HG03103 (cell line): ENCODE data around the gene ATP1A1.

Experiments used
- ATAC-seq: cut with Tn5 transposase; IDR thresholded peaks from one replicate; pipeline ENCODE4 v1.9.1; 2021; ENCODE audit warnings: low read depth; ENCODE audit not compliant: unreplicated experiment

Gene ATP1A1

DNA sequence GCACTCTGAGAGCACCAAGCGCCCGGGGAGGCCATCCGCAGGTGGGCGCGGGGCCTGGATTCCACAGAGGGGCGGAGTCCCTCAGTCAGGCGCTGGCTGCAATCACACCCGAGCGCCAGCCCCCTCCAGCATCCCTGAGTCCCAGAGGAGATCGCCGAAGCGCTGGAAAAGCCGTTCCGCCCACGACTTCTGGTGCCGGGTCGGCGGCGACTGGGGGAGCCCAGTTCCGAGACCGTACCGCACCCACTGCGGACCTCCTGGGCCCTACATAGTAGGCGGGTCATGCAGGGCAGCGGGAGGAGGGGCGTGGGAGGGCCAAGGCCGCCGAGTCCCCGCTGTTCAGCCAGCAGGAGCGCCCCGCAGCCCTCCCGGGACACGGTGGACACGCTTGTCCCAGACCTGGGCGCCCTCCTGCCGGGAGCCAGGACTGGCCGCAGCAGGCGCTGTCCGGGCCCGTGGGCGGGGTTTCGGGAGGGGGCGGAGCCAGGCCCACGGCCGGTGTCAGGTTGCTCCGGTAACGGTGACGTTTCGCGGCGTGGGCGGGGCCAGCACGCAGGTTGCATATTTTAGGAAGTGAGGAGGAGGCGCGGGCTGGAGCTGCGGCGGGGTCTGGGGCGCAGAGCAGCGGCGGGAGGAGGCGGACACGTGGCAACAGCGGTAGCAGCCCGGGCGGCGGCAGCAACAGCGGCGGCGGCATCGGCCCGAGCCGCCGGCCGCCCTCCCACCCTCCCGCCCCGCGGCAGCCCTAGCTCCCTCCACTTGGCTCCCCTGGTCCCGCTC, at the start of gene ATP1A1:
ATP1A1 (plus strand) TSS at position 594 of the 780 bp plus-strand sequence. CDS start 268 bp downstream, outside the sequence.
- ATAC-seq: peak; percentile 57

DNA sequence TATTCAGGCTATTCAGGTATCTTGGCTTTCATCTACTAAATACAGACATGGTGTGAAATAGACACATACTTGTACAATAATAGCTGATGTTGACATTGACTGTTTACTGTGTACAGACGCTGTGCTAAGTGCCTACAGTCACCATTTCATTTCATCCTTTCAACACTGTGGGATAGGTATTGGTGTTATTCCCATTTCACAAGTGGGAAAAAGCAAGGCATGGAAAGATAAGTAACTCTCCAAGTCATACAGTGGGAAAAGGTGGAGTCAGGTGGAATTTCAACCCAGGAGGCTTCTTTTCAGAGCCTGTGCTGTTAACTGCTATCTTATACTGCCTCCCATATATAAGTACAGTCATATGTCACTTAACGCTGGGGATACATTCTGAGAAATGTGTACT, 49.6 kb upstream of the ATP1A1 start:
- ATAC-seq: no peak

DNA sequence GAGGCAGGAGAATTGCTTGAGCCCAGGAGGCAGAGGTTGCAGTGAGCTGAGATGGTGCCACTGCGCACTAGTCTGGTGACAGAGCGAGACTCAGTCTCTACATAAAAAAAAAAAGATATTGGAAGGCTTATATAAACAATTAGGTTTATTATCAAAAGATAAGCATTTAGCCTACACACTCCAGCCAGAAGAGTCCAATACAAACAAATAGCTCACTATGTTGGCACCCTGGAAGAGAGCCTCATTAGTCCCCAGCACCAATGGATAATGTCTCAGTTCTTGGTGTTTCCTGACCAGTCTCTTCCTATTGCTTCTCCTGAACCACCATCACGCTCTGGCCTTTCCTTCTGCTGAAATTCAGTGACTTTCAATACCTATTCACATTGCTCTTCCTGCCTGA, 48.6 kb upstream of the ATP1A1 start:
- ATAC-seq: no peak

DNA sequence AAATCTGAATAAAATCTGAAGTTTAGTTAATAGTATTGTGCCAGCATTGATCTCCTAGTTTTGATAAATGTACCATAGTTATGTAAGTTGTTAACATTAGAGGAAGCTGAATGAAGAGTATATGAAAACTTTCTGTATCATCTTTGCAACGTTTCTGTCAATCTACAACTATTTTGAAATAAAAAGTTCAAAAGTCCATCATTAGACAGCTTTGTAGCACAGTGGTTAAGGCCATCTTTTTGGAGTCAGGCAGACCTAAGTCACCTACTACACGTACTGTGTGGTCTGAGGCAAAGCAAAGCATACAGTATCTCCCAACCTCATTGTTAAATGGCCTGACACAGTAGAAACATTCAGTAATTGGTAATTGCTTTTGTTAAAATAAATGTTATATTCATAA, 47.9 kb upstream of the ATP1A1 start:
- no peak for ATAC-seq

DNA sequence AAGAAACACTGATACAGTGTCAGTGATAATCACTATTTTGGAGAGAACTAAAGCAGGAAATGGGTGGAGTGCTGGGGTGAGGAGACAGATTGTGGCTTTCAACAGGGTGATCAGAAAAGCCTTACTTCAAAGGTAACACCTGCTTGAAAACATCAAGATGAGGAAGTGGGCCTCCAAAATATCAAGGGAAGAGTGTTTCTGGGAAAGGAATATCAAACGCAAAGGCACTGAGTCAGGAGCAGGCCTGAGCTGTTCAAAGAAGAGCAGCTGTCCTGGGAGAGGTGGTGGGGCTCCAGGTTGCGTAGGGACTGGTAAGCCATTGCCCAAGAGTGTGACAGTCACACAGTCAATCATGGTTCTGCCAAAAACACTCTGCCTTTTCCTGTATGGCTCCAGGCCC, 47.1 kb upstream of the ATP1A1 start:
- no peak for ATAC-seq

DNA sequence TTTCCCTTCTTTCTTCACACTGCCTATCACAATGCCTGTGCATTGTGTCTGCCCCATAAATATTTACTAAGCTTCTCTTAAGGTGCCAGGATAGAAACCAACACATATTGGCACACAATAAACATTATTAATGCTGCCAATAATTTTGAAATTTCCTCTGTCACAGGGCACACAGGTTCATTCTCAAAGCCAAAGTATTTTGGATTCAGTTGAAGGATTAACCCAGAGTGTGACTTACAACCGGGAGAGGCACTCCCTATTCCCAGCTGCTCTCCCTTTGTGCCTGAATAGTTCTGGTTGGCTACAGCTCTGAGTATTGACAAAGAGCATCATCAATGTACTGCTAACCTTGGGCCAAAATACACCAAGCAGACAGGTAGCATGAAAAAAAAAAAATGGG, 46.6 kb upstream of the ATP1A1 start:
- ATAC-seq: no peak

DNA sequence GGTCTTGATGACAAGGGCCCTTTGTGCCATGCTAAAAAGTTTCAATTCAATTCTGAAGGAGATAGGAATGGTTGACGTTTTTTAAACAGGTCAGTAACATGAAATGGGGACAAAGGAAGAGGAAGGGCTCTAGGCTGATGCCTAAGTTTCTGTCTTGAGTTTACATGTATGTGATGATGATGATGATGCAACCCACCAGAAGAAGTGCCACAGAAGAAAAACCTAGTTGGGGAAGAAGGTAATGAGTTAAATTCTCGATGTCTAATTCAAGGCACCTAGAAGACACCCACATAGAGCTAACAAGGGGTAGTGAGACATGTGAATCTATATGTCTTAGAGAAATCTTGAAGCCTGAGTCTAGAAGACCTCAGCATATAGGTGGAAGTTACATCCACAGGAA, 44.4 kb upstream of the ATP1A1 start:
- no peak for ATAC-seq

DNA sequence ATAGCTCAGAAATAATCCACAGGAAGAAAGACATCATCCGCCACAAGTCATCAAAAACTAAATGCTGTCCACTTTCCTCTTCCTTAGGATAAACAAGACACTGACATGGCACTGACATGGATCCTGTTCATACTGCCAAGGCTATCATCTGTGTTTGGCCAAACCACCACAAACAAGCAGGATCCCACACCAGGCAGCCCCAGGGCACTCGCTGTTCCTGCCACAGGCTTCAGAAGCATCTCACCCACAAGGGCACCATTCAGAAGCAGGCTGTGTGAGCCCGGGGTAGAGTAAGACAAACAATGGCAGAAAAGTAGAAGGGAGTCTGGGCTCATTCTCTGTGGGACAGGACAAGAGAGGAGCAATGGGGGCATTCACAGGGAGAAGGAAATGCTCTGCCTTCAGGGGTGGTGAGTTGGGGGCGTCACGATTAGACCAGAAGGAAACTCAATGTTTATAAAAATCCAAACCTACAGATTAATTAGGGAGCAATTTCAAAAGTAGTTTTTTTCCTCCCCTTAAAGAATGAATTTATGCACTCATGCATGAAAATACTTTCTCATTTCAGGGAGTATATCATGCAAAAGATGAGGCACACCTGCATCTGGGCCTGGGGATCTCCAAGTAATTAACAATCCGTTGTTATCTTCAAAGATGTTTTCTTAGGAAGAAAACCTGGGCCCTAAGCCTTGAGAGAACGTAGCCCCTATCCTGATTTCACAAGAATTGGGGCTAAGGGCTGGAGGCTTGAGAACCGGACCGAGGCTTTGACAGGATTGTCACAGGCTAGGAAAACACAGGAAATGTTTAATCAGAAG, 43.3 kb upstream of the ATP1A1 start:
- no peak for ATAC-seq

DNA sequence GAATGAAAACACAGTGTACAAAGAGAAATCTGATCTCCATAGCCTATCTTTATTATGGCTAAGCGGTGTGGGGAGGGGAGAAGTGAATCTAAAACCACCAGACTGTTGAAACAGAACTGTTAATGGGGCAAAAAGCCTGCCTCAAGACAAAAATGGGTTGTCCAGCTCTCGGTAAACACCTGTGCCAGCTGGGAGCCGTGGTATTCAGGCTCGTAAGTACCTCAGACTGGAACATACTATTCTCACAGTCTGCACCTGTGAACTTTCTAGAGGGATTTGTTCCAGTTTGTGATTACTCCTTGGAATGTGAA, 42.7 kb upstream of the ATP1A1 start:
- ATAC-seq: no peak

DNA sequence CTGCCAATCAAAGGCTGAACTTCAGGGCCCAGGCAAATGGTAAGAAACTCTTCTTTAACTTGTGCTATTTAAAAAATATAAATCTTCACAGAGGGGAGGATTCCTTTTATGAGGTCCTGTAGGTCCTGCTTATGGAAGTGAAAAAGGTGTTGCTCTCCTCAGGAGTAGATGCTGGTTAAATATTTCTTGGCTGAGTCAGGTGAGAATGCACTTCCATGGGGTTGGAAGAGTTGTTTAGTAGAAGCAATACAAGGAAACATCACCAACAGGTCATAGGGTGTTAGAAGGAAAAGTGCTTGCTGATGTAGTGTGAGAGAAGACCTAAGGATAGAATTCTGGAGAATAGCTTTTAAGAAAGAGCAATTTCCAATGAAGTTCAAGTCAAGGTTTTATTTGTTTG, 42.2 kb upstream of the ATP1A1 start:
- no peak for ATAC-seq

DNA sequence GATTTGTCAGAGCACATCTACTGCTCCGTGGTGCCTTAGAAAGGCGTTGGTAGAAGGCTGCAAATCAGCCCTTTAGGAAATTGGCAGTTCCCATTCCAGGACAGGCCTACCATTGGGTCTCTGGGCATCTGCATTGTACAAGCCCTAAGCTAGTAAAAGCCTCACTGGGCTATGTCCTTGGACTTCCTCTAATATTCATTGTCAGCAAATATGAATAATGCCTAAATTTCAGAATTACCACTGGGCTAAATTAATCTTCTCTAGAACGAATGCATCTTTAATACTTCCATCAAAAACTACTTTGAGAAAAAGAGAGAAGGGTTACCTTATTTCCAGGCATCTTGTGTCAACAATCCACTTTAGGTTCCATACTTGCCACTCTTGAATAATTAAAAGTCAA, 41.5 kb upstream of the ATP1A1 start:
- no peak for ATAC-seq

DNA sequence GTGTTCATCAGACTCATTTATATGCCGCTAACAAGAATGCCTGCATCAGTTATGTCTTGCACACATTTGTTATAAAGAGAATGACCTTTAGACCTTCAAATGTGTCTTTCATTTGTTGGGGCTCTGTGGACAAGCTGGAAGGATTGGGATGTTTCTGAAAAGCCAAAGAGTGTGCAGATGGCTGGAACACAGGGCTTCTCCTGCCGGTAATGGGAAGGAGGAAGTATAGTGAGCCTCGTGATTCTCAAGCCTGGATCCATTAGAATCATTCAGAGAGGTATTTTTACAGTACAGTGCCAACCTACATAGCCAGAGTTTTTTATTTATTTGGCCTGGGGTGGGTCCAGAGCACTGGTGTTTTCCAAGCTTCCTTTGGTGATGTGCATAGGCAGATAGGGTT, 40.6 kb upstream of the ATP1A1 start:
- ATAC-seq: no peak

DNA sequence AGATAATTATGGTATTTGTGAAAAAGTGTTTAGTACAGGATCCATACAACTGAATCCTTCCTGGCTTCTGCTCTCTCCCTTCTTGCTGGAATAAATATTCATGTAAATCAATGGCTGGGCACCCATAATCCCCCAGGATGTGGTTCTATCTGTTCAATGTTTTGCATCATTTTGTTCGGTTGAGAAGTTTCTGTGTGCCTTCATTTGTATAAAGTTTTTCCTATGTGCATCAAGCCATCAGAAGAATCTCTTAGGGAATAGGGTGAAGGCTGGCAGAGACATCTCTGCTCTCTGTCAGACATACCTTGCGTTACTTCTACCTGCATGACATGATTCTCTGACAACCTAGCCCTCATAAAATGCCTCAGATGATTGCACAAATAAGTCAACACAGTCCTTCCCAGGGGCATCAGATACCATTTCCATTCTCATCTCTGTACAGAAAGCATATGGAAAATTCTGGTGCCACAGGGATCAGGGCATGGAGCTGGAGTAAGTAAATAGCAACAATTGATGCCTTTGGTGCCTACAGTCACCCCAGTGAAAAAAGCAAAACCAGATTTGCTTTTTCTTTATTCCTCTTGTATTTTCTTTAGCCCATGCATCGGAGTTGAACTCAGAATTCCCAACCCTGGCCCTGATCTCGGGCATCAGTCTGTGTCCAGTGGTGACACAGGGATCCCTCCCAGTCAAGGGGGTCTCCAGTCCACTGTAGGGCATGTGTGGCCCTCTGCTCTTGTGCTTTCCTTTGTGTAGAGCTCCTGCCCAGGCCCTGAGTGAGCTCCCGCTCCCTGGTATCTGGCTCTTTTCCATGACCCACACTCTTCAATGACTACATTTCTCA, 39.7 kb upstream of the ATP1A1 start:
- no peak for ATAC-seq

DNA sequence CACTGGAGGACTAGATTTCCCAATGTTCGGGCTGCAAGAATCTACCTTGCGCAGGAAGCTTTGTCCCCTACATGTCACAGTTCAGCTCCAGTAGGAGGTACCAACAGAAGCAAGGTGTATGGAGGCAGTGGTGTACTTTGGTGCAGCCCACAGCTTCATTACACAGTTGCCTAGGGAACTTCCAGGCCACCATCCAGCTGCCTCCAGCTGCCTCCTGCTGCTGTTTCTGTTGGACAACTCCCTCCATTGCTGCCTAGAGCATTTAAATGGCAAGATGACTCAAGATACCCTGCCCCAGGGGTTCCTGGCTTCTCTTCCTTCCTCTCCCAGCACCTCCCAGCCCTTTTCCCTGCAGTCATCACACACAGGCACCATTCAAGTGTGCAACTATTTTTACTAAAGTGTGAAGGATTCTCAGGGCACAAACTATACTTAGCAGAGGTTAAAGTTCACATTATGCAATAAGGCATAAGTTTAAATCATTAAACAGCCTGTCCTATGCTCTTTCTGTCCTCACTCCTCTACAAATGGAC, 39.0 kb upstream of the ATP1A1 start:
- no peak for ATAC-seq

DNA sequence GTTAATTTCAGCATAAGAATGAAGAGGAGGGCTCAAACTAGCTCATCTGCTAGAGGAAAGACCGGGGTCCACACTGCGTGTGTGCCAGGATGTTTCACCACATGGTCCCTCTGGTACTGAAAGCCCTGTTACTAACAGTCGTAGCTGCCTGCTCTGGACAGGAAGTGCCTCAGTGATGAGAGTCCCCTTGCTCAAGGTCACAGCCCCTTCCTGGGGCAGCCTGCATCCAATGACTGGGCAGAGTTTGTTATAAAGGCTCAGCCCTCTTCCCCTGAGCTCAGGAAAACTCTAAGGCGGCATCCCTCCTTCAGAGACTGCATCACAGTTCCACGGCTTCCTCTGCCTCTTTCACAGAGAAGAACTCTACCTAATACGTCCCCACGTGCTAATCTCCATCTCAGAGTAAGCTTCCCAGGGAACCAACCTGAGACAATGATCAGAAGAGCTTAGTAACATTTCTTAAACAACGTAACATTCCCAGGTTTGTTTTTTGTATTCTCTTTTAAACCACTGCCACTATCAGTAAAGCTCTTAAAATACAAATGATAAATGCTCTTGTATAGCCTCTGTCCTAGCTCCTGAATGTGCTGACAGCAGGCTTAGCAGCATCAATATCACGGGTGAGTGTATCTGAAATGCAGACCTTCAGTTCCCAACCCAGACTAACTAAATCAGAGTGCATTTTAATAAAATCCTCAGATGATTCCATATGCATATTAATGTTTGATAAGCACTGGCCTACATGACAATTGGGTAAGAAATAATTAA, 38.0 kb upstream of the ATP1A1 start:
- no peak for ATAC-seq

DNA sequence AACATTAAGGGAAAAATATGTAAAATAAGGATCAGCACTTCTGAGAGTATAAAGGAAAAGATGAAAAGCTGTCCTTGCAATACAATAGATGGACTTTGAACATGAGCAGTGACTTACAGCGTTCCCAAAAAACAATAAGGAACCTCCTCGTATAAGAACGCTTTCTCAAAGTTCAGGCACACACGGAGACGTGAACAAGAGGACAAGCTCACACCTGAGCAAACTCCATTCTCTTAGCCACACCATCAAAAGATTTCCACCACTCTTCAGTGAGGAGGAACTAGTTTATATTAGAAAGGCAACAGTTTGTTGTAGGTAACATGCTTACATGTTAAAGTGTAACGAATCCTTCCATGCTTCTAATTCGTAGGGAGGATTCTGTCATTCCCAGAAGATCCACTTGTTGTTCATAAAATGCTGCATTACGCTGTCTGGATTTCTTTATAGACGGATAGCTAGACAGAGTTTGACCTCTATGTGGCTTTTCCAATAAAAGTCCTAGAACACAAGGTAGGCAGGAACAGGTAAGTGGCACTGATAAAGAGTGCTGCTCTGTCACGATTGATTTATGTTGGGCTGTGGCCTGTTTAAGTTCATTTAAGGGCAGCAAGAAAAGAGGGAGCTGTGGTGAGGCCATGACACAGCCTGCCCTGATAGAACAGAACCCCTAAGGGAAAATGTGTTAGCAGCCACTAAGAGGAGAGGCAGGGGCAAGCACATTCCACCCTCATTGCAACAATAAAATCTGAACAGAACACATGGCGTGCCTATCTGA, 37.0 kb upstream of the ATP1A1 start:
- ATAC-seq: no peak

DNA sequence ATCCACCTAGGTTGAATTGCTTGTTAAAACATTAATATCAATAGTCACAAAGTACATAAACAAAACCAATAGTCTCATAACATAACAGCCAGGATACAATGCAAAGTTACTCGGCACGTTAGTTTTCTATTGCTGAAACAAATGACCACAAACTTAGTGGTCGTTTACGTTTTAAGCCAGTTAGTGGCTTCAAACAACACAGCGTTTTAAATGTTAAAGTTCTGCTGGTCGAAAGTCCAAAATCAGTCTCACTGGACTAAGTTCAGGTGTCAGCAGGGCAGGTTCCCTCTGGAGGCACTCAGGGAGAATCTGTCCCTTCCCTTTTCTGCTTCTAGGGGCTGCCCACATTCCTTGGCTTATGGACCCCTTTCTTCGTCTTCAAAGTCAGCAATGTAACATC, 35.6 kb upstream of the ATP1A1 start:
- ATAC-seq: no peak

DNA sequence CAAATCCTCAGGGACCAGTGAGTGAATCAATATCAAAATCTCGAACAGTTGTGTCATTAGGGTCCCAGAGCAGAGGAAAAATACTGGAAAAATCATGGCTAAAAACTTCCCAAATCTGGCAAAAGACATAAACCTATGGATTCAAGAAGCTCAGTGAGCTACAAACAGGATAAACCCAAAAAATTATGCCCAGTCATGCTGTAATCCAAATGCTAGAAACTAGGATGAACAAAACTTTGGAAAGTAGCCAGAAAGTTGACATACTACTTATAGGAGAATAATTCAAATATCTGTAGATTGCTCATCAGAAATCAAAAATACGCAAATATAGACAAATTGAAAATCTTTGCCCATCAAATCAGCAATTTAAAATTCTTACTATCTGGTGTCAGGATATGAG, 34.6 kb upstream of the ATP1A1 start:
- no peak for ATAC-seq

DNA sequence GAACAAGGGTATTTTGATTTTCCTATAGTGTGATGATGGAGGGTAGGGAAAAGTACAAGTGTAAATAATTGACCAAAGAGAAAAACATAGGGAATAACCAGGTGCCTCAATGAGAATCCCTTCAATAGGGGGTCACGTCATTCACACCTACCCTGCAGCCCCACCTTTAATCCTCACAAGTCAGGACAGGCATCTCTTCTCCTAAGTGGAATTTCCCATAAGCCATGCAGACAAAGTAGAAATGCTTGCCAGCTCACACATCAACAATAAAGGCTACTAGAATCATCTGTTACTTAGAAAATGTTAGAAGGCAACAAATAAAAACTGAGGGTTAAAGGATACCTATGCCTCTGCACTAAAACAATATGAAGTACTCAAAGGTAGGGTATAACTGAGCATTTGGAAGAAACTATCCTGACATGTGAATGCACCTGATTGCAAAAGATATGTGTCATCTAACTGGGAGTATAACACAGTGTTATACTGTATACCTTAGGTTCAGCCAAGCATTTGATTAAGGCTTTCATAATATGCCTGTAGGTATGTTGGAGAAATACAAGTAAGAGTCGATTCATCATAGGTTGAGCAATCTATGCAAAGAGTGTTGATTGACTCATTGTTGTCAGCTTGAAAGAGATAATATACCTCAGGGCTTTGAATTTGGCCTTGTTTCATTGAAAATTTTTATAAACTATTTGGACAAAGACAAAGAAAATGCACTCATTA, 32.4 kb upstream of the ATP1A1 start:
- ATAC-seq: no peak
